ENCODE data around the gene POLR1A. TPM values are rescaled to one million over a fixed set of nuclear protein-coding genes. Genes with fewer than 3 reads are reported as not detected.

Gene POLR1A
- total RNA-seq, 1 experiment from 2014 or later: 47.5 TPM

DNA sequence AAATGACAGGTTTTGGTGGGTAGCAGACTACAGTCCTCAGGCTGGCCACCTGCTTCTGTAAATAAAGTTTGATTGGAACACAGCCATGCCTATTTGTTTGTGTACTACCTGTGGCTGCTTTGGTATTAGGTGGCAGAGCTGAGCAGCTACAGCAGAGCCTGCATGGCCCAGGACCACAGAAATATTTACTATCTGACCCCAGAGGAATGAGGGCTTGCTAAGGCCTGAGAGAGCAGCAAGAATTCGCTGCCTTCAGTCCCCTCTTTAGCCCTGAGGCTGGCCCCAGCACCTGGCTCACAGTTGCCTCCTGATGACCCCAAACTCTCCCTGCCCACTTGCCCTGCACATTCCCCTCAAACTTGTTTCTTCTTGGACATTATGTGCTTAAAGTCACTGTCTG lies 32.5 kb downstream of the POLR1A start:
- Mint-ChIP-seq H3K9me3 (no peaks in the 10 kb centered on the region), H3K4me1 (no peaks in the 10 kb centered on the region), H3K4me3 (no peak overlapping the region), H3K36me3 (peaks cover 66% of the 10 kb centered on the region), H3K27me3 (ENCODE audit: low read depth) (no peaks in the 10 kb centered on the region), H3K27ac (no peak overlapping the region)
- TF ChIP-seq E2F1 (CRISPR knock-in tag; IDR thresholded peaks at IDR 0.05) (no peak), HMGXB4 (CRISPR knock-in tag; IDR thresholded peaks at IDR 0.05) (no peak), CBFB (CRISPR knock-in tag; IDR thresholded peaks at IDR 0.05; ENCODE audit: low read depth) (no peak), ZNF396 (CRISPR knock-in tag; IDR thresholded peaks at IDR 0.05; ENCODE audit: borderline replicate concordance) (no peak), ZNF263 (CRISPR knock-in tag; IDR thresholded peaks at IDR 0.05; ENCODE audit: low read depth) (no peak), ZNF232 (CRISPR knock-in tag; IDR thresholded peaks at IDR 0.05) (no peak), CREM (CRISPR knock-in tag; IDR thresholded peaks at IDR 0.05) (no peak), E2F5 (CRISPR knock-in tag; IDR thresholded peaks at IDR 0.05) (no peak), SOX15 (CRISPR knock-in tag; IDR thresholded peaks at IDR 0.05) (no peak)
- CTCF ChIA-PET: no interaction called here
- DNase-seq (ENCODE audit: low spot score) (no peak), ATAC-seq (no peak)
- POLR2A ChIA-PET: no interaction called here

DNA sequence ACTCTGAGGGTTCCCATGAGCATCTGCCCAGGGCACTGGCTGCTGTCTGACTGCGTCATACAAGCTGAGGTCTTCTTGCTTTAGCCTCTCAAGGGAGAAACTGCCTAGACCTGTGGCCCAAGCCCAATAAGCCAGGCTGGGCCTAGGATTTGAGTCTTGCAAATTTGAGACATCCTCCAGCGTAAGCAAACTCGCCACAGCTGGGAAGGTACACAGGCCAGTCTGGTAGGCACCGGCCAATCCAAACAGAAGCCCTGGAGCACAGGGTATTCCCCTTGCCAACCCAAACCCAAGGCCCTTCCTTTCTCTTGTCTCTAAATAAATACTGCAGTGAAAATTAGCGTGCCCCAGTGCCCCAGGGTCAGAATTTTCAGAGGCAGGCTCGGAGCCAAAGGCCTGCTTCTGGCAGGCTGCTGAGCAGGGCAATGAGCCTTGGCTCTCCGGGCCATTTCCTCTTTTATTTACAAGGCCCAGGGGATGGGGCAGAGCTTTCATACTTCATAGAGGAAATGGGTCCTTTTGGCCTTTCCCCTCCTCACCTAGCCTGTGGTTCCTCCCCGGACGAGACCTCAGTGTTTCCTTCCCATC lies 33.3 kb downstream of the POLR1A start:
- no peaks in the 10 kb centered on the region for H3K9me3 Mint-ChIP-seq
- ATAC-seq (no peak), DNase-seq (ENCODE audit: low spot score) (no peak)
- no peaks in the 10 kb centered on the region for H3K4me1 Mint-ChIP-seq
- peaks cover 65% of the 10 kb centered on the region for H3K36me3 Mint-ChIP-seq
- no peak overlapping the region for H3K4me3 Mint-ChIP-seq
- POLR2A ChIA-PET: no interaction called here
- no peak overlapping the region for H3K27ac Mint-ChIP-seq
- CTCF ChIA-PET: interaction anchor here (1.7 kb wide), 1 partner anchor 8 kb away, joined by 4 read pairs; no protein-coding TSS in a partner anchor
- no peaks in the 10 kb centered on the region for H3K27me3 Mint-ChIP-seq (ENCODE audit: low read depth)
- TF ChIP-seq ELF4 (CRISPR knock-in tag; IDR thresholded peaks at IDR 0.05; ENCODE audit: low read depth): no peak
- no peak for TF ChIP-seq PREB (CRISPR knock-in tag; IDR thresholded peaks at IDR 0.05; ENCODE audit: borderline replicate concordance)
- TF ChIP-seq ZNF121 (CRISPR knock-in tag; IDR thresholded peaks at IDR 0.05): no peak
- TF ChIP-seq, protein P1, sequence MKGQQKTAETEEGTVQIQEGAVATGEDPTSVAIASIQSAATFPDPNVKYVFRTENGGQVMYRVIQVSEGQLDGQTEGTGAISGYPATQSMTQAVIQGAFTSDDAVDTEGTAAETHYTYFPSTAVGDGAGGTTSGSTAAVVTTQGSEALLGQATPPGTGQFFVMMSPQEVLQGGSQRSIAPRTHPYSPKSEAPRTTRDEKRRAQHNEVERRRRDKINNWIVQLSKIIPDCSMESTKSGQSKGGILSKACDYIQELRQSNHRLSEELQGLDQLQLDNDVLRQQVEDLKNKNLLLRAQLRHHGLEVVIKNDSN (CRISPR knock-in tag; IDR thresholded peaks at IDR 0.05): no peak
- no peak for TF ChIP-seq ZNF317 (CRISPR knock-in tag; IDR thresholded peaks at IDR 0.05; ENCODE audit: borderline replicate concordance, low read depth)
- TF ChIP-seq E2F5 (CRISPR knock-in tag; IDR thresholded peaks at IDR 0.05): no peak
- TF ChIP-seq ZNF671 (CRISPR knock-in tag; IDR thresholded peaks at IDR 0.05): no peak
- TF ChIP-seq FOXJ3 (CRISPR knock-in tag; IDR thresholded peaks at IDR 0.05; ENCODE audit: borderline replicate concordance): no peak
- TF ChIP-seq SP1 (CRISPR knock-in tag; conservative IDR thresholded peaks at IDR 0.05): no peak
- TF ChIP-seq TP53 (CRISPR knock-in tag; IDR thresholded peaks at IDR 0.05): no peak
- TF ChIP-seq, protein P2, sequence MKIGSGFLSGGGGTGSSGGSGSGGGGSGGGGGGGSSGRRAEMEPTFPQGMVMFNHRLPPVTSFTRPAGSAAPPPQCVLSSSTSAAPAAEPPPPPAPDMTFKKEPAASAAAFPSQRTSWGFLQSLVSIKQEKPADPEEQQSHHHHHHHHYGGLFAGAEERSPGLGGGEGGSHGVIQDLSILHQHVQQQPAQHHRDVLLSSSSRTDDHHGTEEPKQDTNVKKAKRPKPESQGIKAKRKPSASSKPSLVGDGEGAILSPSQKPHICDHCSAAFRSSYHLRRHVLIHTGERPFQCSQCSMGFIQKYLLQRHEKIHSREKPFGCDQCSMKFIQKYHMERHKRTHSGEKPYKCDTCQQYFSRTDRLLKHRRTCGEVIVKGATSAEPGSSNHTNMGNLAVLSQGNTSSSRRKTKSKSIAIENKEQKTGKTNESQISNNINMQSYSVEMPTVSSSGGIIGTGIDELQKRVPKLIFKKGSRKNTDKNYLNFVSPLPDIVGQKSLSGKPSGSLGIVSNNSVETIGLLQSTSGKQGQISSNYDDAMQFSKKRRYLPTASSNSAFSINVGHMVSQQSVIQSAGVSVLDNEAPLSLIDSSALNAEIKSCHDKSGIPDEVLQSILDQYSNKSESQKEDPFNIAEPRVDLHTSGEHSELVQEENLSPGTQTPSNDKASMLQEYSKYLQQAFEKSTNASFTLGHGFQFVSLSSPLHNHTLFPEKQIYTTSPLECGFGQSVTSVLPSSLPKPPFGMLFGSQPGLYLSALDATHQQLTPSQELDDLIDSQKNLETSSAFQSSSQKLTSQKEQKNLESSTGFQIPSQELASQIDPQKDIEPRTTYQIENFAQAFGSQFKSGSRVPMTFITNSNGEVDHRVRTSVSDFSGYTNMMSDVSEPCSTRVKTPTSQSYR (CRISPR knock-in tag; IDR thresholded peaks at IDR 0.05): no peak
- no peak for TF ChIP-seq NFYB (CRISPR knock-in tag; conservative IDR thresholded peaks at IDR 0.05; ENCODE audit: low read depth)
- TF ChIP-seq, protein P3, sequence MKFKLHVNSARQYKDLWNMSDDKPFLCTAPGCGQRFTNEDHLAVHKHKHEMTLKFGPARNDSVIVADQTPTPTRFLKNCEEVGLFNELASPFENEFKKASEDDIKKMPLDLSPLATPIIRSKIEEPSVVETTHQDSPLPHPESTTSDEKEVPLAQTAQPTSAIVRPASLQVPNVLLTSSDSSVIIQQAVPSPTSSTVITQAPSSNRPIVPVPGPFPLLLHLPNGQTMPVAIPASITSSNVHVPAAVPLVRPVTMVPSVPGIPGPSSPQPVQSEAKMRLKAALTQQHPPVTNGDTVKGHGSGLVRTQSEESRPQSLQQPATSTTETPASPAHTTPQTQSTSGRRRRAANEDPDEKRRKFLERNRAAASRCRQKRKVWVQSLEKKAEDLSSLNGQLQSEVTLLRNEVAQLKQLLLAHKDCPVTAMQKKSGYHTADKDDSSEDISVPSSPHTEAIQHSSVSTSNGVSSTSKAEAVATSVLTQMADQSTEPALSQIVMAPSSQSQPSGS (CRISPR knock-in tag; IDR thresholded peaks at IDR 0.05; ENCODE audit: borderline replicate concordance, low read depth): no peak
- no peak for TF ChIP-seq IRF2 (CRISPR knock-in tag; IDR thresholded peaks at IDR 0.05; ENCODE audit: borderline replicate concordance, low read depth)
- no peak for TF ChIP-seq NFE2L1 (CRISPR knock-in tag; IDR thresholded peaks at IDR 0.05)
- TF ChIP-seq, protein P4, sequence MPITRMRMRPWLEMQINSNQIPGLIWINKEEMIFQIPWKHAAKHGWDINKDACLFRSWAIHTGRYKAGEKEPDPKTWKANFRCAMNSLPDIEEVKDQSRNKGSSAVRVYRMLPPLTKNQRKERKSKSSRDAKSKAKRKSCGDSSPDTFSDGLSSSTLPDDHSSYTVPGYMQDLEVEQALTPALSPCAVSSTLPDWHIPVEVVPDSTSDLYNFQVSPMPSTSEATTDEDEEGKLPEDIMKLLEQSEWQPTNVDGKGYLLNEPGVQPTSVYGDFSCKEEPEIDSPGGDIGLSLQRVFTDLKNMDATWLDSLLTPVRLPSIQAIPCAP (CRISPR knock-in tag; IDR thresholded peaks at IDR 0.05): no peak
